ENCODE measurements around the gene GALNT11.

GALNT11 gene

DNA sequence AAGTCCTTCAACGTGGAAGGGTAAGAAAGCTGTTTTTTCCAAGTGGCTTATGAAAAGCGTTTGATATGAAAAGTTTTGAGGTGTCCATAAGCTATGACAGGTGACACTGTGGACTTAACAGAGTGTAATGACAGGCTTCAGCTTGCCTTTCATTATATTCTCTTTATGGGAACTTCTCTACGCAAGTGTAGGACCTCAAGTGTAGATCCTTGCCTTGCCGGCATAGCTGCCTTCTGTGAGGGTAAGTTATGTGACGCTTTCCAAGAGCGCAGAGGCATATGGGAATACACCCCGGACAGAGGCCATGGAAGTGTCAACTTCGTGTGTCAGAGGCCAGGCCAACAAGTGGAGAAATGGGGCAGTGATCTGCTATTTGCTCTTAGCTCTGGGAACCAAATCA, 91.9 kb downstream of the GALNT11 start:
- no peak for DNase-seq (ENCODE audit: low read depth)

DNA sequence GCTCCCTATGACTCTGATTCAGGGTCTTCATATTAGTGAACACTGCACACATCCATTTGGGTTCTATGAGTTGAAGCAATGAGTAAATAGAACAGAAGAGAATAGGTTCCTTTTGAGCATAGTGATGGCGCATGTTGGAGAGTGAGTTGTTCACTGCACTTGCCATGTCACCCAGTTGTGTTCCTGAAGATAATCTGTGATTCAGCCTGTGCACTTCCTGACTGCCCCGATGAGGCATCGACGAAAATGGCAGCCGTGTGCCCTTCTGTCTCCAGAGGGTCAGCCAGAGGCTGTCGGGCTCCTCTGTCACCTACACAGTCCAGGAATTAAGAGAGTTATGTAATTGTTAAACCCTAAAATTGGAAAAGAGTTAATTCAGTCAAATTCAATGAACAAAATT, 94.7 kb downstream of the GALNT11 start:
- no peak for DNase-seq (ENCODE audit: low read depth)

DNA sequence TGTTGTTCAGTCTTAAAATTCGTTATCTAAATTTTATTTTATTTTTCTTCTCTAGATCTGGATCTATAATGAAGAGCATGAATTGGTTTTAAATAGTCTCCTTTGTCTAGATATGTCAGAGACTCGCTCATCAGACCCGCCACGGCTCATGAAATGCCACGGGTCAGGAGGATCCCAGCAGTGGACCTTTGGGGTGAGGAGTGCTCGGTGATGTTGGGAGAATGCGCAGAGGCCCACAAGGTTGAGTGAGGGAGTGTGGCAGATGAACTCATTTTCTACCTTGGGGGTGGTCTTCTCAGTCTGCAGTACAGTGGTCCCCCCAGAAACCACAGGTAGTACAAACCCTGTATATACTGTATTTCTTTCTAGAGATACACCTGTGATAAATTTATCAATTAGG, 95.3 kb downstream of the GALNT11 start:
- no peak for DNase-seq (ENCODE audit: low read depth)

DNA sequence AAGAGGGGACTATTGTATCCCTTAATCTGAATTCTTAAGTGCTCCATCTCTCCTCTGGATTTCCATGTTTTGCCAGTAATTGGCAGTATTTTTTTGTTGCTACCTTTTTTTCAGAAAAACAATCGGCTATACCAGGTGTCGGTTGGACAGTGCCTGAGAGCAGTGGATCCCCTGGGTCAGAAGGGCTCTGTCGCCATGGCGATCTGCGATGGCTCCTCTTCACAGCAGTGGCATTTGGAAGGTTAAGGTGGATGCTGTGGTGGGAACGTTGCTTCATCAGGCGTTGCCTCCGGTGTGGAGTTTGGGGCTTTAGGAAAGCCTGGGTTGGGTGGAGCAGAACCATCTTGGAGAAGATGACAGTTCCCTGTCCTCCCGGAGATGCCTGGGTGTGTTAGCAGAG, 96.0 kb downstream of the GALNT11 start:
- DNase-seq (ENCODE audit: low read depth) = no peak

DNA sequence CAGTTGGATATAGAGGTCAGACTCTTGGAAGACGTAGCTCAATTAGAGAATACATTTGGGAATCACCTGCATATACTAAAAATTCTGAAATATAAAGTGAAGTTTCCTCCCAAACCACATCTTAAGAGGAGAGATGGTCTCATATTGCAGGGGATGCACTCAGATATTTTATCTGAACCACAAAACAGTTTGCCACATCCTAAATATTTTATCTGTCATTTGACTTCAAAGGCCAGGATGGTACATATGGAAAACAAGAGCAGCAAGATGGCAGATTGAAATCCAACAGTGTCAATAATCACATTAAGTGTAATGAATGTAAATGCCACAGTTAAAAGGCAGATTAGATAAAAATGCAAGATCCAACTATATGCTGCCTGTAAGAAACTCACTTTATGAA, 97.1 kb downstream of the GALNT11 start:
- DNase-seq (ENCODE audit: low read depth) = no peak

DNA sequence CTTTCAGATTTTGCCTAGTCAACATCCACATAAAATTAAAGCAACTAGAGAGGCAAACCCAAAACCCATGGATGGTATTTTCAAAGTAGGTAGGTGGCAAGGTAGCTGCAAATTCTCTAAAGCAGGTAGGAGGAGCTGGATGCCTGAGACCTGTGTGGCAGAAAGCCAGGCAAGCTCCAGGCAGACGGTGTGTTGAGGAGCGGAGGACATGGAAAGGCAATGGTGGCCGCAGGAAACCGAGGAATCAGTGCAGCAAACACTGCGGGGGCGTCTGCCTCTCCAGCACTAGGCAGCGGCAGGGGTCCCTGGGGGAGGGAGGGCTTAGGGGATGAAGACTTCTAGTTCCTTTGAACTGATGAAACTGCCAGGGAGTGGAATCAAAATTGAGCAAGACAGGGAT, 101.3 kb downstream of the GALNT11 start:
- DNase-seq (ENCODE audit: low read depth) = no peak

DNA sequence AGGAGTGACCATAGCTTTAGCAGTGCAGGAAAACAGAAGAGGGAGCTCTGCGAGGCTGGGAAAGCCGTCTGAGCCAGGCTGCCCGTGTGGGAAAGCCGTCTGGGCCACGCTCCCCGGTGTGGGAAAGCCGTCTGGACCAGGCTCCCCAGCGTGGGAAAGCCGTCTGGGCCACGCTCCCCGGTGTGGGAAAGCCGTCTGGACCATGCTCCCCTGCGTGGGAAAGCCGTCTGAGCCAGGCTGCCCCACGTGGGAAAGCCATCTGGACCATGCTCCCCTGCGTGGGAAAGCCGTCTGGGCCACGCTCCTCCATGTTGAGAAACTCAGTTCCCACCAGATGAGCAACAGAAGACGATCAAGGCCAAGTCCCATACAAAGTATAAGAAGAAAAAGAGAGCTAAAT, 101.8 kb downstream of the GALNT11 start:
- DNase-seq (ENCODE audit: low read depth) = no peak

DNA sequence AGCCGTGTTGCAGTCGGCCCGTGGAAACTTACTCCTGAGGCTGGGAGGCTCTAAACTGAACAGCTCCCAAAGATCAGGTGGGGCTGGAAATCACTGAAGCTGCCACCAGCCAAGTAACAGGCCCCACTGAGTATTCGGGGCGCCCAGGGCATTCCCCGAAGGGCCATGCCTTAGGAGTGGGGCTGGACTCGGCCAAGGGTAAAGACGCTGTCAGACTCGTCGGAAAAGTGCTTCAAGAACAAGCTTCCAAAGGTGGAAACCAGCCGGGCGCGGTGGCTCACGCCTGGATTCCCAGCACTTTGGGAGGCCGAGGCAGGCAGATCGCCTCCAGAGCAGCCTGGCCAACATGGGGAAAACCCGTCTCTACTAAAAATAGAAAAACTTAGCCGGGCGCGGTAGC, 102.8 kb downstream of the GALNT11 start:
- no peak for DNase-seq (ENCODE audit: low read depth)

DNA sequence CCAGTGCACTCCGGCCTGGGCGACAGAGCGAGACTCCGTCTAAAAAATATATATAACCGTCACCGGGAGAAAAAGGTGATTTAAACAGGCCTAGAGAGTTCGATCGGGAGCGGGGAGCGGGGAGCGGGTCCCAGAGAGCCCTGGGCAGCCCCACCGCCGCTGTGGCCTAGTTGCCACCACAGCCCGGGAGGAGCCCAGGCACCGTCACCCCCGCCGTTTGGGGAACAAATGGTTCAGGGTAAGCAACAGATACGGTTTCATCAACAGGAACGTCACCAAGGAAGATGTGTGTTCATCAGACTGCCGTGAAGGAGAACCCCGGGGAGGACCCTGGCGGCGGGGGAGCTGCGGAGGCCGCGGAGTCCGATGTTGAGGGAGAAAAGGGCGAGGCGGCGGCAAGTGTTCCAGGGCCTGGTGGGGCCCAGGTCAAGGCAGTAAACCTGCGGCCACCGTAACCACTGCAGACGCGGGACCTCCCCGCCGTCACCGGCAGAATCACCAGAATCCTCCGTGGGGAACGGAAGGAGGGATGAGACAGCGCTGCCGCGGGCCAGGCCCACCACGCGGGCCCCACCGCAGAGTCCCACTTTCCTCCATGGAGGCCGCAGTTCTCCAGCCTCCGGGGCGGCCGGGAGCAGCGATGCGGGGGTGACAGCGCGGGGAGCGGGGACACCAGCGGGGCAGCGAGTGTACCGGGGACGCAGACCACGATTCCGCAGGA, 103.4 kb downstream of the GALNT11 start:
- DNase-seq (ENCODE audit: low read depth) = no peak

DNA sequence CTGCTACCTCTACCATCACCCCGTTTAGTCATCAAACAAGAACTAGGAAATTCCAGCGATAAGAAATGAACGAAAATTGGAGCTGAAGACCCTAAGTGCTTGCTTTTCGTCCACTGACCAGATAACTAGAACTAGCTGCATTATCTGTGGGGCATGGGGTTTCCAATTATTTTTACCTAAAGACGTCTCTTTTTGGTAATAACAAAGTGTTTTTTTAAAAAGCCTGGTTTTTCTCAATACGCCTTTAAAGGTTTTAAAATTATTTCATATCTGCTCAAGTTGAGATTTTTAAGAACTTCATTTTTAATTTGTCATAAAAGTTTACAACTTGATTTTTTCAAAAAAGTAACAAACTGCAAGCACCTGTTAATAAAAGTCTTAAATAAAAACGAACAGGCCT, 104.2 kb downstream of the GALNT11 start:
- no peak for DNase-seq (ENCODE audit: low read depth)

DNA sequence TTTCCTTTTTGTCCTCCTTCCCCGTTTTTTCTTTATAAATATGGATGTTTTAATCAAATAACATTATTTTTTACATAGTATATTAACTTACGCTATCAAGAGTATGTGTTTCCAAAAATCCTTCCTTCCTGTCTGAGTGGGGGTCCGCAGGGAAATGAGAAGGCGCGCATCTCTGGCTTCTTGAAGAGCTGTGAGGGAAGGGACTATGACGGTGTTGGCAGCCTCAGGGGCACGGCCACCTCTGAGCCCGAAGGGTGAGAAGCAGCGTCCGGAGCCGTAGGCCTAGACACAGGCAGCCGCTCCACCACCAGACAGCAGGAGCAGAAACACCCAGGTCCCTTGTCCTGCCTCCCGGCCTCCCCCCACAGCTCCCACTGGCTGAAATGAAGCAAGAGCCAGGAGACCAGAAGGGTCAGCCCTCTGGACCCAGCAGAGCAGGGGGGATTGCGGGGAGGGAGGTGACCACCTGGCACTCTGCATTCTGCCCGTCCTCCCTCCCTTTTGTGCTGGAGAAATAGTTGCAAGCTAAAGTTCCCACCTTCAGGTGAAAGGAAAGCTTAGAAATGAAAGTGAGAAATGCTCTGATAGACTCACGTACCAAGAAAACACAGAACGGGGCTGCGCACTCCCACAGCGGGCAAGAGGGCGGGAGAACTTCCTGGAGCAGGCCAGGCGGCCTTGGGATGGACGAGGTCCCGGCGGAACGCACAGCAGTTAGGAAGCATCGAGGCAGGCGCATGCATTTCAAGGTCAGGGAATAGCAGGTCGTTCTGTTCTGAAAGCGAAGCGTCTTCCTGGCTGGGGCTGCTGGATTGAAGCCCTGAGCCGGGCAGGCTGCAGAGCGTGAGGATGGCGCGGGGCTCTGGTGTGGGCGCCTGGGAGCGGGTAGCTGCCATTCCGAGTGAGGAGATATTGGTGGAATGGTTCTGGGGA, 105.5 kb downstream of the GALNT11 start:
- no peak for DNase-seq (ENCODE audit: low read depth)

DNA sequence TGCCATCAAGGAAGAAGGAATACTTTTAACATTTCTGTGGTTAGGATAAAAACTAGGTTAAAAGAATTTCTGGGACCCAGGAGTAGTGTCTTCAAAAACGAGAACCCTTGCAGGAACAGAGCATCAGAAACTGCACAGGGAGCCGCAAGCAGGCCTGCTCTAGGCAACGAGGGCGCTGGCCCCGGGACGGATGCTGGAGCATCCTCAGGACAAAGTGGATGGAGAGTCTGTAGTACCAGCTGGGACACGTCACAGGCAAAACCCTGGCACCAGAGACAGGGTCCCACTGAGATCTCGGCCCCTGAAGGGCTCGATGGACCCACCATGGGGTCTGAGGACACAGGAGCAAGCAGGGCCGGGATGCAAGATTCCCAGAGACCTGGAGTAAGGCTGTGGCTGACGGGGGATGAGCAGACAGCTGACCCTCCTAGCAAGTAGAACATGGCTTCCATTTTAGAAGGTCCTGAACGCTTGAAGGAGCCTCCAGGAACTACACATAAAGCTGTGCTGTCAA, 106.6 kb downstream of the GALNT11 start:
- no peak for DNase-seq (ENCODE audit: low read depth)

DNA sequence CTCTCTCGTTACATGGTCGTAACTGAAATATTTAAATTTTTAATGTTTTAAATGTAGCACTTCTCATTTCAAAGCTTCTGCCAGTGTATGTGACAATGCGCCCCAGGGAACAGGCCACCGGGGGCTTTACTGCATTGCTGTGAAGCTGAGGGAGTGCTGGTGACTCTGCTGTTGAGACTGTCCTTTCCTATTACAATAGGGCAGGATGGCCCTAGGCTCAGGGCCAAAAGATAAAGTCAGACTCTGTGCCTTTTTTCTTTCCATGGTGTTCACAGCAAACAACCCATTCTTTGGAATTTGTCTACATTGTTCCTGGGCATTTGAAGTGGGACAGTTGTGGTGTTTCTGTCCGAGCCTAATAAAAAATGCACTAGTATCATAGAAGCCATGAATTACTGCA, 107.3 kb downstream of the GALNT11 start:
- no peak for DNase-seq (ENCODE audit: low read depth)

DNA sequence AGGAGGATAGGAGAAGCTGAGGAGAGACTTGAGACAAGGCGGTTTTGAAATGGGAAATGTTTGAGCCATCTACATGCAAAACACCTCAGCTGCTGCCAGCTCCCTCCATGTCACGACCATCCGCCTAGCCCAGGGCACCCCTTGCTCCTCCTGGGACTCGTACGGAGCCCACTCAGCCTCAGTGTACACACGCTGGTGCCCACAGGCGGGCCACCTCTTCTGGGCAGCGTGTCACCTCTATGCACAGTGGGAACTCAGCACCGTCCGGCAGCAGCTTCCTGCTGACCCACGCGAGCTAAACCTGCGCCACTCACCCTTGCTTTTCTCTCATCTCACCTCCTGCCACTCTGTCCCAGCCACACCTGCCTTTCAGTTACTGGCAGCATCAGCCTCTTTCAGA, 108.3 kb downstream of the GALNT11 start:
- no peak for DNase-seq (ENCODE audit: low read depth)

DNA sequence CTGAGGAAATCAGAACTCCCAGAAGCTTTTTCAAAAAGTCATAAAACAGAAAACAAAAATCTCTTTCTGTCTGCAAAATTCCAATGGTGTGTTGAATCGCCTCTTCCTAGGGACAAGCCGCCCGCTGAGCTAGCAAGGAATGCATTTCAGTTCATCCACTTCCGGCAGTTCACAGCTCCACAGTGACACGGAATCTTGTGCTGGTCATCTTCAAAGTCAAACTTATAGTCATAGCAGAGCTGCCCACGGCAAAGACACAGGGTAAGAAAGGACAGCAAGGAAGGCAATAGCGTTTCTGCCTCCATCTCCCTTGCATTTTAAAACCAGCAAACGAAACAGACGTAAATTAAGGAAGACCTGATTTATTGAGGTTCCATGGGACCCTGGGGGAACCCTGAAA, 111.2 kb downstream of the GALNT11 start:
- DNase-seq (ENCODE audit: low read depth) = no peak

DNA sequence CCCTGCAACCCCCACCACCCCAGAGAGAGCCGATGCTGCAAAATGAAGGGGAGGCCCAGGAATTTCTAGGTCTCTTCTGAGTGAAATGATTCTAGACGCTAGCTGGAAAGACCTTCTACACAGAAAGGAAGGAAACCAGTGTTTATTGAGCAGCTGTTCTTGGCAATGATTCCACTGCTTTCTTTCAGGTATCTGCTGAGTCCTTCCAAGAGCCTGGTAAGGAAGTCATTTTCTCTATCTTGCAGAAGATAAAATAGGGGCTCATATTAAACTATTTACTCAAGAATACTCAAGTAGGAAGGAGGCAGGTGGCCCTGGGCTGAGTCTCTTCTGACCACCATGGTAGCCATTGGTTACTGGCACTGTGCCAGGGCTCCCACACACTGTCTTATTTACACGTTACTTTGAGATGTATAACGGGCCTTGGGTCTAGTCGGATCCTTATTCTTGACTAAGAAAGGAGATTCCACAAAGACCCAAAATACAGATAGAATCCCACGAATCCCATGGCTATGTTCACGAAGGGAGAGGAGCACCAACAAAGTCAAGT, 112.1 kb downstream of the GALNT11 start:
- DNase-seq (ENCODE audit: low read depth) = no peak

DNA sequence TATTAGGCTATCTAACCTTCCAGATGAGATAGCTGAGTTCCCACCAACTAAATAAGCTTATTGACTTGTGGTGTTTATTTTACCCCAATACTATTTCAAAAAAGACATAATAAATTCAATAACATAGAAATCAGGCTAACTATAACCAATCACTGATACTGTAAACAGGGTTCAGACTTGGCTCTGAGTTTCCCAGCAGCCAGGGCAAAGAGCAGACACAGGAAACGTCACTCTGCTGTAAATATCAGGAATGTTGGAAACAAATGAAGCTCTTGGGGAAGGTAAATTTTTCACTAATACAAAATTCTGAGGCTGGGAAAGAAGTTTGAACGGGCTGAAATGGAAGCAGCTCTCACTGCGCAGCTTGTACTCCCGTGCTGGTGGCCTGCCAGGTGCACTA, 114.6 kb downstream of the GALNT11 start:
- no peak for DNase-seq (ENCODE audit: low read depth)

DNA sequence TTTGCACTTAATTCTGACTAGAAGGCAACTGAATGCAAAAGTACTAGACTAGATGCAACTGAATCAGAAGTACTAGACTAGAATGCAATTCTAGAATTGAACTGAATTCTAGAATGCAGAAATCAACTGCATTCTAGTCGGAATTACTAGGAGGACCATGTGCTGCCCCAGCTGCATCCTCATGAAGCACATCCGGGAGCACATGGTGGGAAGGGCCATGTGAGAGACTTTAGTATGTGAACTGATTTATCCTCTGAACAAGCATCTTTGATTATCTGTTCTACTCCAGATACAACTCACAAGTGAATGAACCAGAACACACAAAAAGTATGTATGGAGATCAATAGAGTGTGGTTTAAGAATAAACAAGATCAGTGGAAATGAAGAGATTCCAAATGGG, 115.1 kb downstream of the GALNT11 start:
- no peak for DNase-seq (ENCODE audit: low read depth)

DNA sequence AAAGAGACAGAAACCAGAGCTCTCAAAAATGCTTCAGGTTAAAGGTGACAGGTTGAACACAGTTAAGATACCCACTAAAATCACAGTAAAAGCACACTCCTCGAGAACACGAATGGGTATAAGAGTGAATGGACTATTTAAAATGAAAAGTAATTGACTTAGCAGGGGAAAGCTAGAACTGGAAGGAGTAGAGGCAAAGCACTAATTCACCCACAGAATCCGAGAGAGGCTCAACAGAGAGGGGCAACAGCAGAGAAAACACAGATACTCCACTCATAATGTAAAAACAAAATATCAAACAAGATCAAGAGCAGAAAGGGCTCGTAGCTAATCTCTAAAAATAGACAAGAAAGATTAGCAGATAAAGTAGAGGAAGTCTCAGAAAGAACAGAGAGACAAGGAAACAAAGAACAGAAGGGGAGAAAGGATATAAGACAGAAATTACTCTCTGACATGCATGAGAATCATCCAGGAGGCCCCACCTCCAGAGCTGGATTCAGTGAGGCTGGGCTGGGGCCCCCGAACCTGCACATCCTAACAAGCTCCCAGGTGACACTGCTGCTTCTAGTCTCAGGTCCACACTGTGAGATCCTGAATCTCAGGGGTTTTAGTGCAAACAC, 117.6 kb downstream of the GALNT11 start:
- DNase-seq (ENCODE audit: low read depth) = no peak

DNA sequence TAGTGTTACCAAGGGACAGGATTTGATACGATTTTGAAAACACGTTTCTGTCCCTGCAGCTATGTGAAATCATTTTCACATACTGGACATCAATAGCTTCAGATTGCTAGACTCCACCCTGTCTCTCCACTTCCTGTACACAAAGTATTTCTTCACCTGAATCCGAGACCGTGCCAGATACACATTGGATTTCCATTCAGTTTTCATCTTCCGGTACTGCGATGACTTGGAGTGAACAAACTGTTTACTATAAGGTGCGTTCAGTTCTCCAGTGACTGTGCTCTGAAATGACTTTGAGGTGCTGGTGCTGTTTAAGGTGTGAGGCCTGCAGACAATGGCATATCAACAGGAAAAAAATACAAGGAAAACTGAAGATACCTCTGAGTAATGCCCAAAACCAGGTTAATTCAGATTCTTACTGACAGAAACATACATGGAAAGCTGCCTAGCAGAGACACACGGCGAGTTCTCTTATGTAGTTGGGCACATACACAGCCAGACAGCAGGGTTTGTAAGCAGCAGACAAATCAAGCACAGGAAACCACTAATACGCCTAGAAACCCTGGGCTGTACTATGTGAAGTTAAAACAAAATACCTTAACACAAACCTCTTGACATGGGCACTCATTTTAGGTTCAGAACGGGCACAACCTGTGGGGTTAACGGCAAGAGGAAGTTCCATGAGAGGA, 119.2 kb downstream of the GALNT11 start:
- DNase-seq (ENCODE audit: low read depth) = no peak

DNA sequence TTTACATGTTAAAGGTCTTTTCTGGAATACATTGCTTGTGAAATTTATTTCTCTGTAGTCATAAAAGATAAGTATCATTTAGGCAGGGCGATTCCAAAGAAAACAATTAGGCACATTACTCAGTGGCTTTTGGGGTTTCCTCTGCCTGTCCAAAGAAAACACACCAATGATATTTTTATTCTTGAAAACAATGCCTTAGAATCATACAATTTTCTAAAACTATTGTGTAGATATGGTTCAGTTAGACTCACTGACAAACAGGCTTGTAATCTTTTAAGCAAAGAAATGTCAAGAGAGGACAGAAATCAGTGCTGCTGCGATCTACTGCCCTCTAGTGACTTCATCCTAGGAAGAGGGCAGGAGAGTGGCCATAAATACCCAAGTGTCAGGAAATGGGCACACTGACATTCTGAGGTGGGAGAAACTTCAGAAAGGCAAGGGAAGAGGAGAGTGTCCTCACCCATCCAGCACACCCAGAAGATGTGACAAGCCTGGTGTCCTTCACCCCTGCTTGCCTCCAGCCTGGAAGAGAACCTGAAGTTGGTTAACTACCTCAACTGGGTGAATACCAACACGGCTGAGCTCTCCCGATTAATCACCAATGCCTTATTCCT, 120.5 kb downstream of the GALNT11 start:
- DNase-seq (ENCODE audit: low read depth) = peak; percentile 4
